Loucy (cell line): ENCODE data around the gene RNF44.

ENCODE experiments used
- CTCF ChIP-seq: fragments of 200-600 bp; sonication (generic); conservative IDR thresholded peaks from 2 replicates; pipeline ENCODE4 v1.5.1; 2014; ENCODE audit warnings: mild to moderate bottlenecking, antibody characterized with exemption, low read length
- EZH2phosphoT487 ChIP-seq: fragments of 200-600 bp; IDR thresholded peaks from 2 replicates; pipeline ENCODE4 v1.6.1; 2018; ENCODE audit warnings: antibody characterized with exemption, mild to moderate bottlenecking, moderate library complexity, borderline replicate concordance

GRCh38 chr5:176540956-176541337 is 3.7 kb upstream of the RNF44 start:
- TF ChIP-seq CTCF (no peak), EZH2phosphoT487 (no peak)
